ENCODE results near the gene SELE. TPM values are rescaled to one million over a fixed set of nuclear protein-coding genes. Genes with fewer than 3 reads are reported as not detected.
"Not testable (repeated sequence)": the region's sequence is repeated elsewhere in the genome, so short reads cannot be mapped to it uniquely, and the experiment has no call there.

The SELE gene
- total RNA-seq, 2 experiments from 2014 or later = not detected

GRCh38 chr1:169699707-169700106 is 34.2 kb downstream of the SELE start:
- ChIA-PET POLR2A (interaction anchor here (0.7 kb wide), 1 partner anchor 12 kb away, joined by 4 read pairs; no protein-coding TSS in a partner anchor), CTCF (interaction anchor here (0.6 to 3.3 kb wide), 6 partner anchors 9 to 114 kb away, joined by 3 to 13 read pairs (median 8); partner anchors contain the start of gene F5)
- Mint-ChIP-seq H3K9me3 (ENCODE audit: low read depth) (peaks cover 2% of the 10 kb centered on the region), H3K27me3 (no peaks in the 10 kb centered on the region), H3K4me1 (peaks cover 98% of the 10 kb centered on the region), H3K4me3 (peak overlapping the region; percentile 47), H3K27ac (peak overlapping the region; percentile 88), H3K36me3 (ENCODE audit: low read depth) (peaks cover 87% of the 10 kb centered on the region)
- ATAC-seq (no peak), DNase-seq (no peak)
- intact Hi-C loops (cut with DNase I, micrococcal nuclease) = loop anchor here (1.0 to 10.0 kb wide), 3 partner anchors 8 to 1465 kb away; partner anchors contain the start of gene KIFAP3 (in 1 of the 2)

GRCh38 chr1:169698976-169699375 is 34.9 kb downstream of the SELE start:
- Mint-ChIP-seq H3K9me3 (ENCODE audit: low read depth) (peaks cover 2% of the 10 kb centered on the region), H3K27ac (peak overlapping the region; percentile 88), H3K27me3 (no peaks in the 10 kb centered on the region), H3K4me3 (peak overlapping the region; percentile 47), H3K36me3 (ENCODE audit: low read depth) (peaks cover 87% of the 10 kb centered on the region), H3K4me1 (peaks cover 98% of the 10 kb centered on the region)
- peak; percentile 11 for ATAC-seq
- POLR2A ChIA-PET = no interaction called here
- intact Hi-C loops (cut with DNase I, micrococcal nuclease) = loop anchor here (1.0 to 10.0 kb wide), 2 partner anchors 8 to 1464 kb away; no protein-coding TSS in a partner anchor
- CTCF ChIA-PET = interaction anchor here (0.6 to 3.3 kb wide), 9 partner anchors 9 to 113 kb away, joined by 3 to 13 read pairs (median 4); partner anchors contain the start of gene F5
- peak; percentile 34 for DNase-seq

DNA sequence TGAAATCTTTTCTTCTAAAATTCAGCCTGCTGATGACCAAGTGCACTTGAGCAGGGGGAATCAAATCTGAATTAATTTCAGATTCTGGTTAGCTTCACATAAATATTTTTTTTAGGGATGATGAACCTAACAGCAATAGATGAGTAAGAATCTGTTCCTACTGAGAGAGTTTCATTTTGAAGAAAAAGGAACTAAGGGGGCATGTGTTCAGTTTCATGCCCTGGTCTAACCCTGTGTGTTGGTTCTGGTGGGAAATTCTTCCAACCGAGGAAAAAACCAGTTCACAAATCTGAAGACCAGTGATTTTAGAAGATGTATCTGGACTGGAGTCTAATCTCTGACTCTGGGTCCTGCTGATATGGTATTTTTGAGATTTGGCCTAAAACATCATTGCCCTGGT is 36.1 kb downstream of the SELE start:
- intact Hi-C loops (cut with DNase I, micrococcal nuclease) = loop anchor here in 1 of 2 experiments (1.0 to 10.0 kb wide), 2 partner anchors 11 to 1463 kb away; no protein-coding TSS in a partner anchor
- ATAC-seq (peak; percentile 49), DNase-seq (no peak)
- peaks cover 98% of the 10 kb centered on the region for H3K4me1 Mint-ChIP-seq
- no peaks in the 10 kb centered on the region for H3K27me3 Mint-ChIP-seq
- H3K27ac Mint-ChIP-seq = peak overlapping the region; percentile 88
- H3K4me3 Mint-ChIP-seq = peak overlapping the region; percentile 47
- POLR2A ChIA-PET = no interaction called here
- H3K9me3 Mint-ChIP-seq (ENCODE audit: low read depth) = peaks cover 2% of the 10 kb centered on the region
- peaks cover 82% of the 10 kb centered on the region for H3K36me3 Mint-ChIP-seq (ENCODE audit: low read depth)
- CTCF ChIA-PET = no interaction called here

DNA sequence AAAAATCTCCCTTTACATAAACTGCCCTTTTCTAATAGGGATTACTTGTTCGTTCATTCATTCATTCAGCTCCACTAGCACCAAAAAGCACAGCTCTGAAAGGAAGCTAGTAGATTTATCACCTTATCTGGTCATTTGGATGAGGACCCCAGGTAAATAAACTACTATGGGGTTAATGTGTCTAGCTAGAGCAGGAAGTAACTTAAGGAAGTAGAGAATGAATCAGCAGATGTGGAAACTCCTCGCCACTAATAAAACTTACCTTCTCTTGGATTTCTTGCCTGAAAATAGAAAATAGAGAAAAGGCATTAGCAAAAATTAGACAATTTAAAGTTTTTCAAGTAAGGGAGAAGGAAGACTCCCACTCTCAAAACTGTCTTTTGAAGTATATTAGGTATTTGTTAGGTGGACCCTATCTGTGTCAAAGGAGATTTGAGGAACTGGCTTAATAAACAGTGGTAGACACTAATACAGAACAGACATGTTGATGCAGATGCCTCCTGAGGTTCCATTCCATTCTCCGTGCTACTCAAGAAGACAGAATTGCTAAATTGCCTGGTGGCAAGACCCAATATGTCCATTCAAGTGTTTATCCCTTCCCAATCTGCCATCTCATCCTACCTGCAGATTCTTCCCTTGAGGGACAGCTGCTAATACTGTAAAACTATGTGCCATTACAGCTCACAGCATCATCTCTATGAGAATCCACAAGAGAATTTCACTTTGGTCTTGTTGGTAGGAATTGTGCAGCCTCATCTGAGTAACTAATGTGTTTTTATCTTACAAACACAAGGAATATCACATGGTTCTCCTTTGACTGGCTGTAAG is 37.4 kb downstream of the SELE start:
- POLR2A ChIA-PET = interaction anchor here (0.6 kb wide), 1 partner anchor 1194 kb away, joined by 3 read pairs; no protein-coding TSS in a partner anchor

DNA sequence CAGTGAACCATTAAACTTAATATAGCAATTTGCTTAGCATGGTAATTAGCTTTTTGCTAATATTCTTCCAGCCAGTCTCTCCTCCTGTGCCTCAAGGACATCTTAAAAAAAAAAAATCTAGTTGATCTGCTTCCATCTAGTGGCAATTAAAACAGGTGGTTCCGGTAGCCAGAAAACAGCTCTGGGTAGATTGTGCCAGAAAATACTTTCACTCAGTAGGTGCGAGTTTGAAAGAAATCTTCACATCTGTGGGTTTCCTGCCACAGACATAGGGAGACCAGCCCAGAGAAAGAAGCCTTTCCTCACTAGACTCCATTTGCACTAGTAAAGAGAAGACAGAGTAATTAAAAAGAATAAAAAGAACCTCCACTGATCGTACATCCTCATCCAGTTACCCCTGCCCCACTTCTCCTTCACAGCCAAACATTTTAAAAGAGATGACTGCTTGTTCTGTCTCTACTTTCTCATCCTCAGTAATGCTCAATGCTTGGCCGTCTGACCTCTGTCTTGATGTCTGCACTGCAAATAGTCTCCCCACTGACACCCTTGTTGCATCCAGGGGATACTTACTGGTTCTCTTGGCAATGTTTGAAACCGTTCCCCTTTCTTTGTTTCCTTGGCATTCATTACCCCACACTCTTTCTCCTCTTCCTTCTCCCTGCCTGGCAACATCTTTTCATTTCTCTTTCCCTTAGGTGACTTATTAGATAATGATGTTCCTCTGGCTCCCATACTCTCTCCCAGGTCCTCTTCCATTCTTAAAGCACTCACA is 39.4 kb downstream of the SELE start:
- Mint-ChIP-seq H3K4me3 (peak overlapping the region; percentile 39), H3K9me3 (ENCODE audit: low read depth) (peaks cover 2% of the 10 kb centered on the region), H3K27me3 (no peaks in the 10 kb centered on the region), H3K27ac (peak overlapping the region; percentile 95), H3K4me1 (peaks cover 97% of the 10 kb centered on the region), H3K36me3 (ENCODE audit: low read depth) (peaks cover 73% of the 10 kb centered on the region)
- ChIA-PET POLR2A (interaction anchor here (0.6 kb wide), 2 partner anchors 99 to 112 kb away, joined by 4 read pairs; no protein-coding TSS in a partner anchor), CTCF (interaction anchor here (0.7 to 5.2 kb wide), 13 partner anchors 7 to 208 kb away, joined by 3 to 52 read pairs (median 8); partner anchors contain the start of genes F5 and SLC19A2)
- DNase-seq = peak; percentile 52
- intact Hi-C loops (cut with DNase I, micrococcal nuclease) = loop anchor here (1.0 to 10.0 kb wide), 6 partner anchors 17 to 1460 kb away; partner anchors contain the start of genes SLC19A2 (in 2 of the 2), BLZF1 (in 1 of the 2), NME7 (in 1 of the 2) and SCYL3 (in 1 of the 2)
- ATAC-seq = peak; percentile 26

More for the DNA sequence above, 37.4 kb downstream of the SELE start:
- H3K9me3 Mint-ChIP-seq (ENCODE audit: low read depth) = peaks cover 3% of the 10 kb centered on the region
- peaks cover 96% of the 10 kb centered on the region for H3K4me1 Mint-ChIP-seq
- ATAC-seq = no peak
- H3K36me3 Mint-ChIP-seq (ENCODE audit: low read depth) = peaks cover 74% of the 10 kb centered on the region
- intact Hi-C loops (cut with DNase I, micrococcal nuclease) = loop anchor here in 1 of 2 experiments (1.0 to 10.0 kb wide), 2 partner anchors 12 to 1462 kb away; no protein-coding TSS in a partner anchor
- H3K4me3 Mint-ChIP-seq = no peak overlapping the region
- no peak for DNase-seq
- H3K27me3 Mint-ChIP-seq = no peaks in the 10 kb centered on the region
- H3K27ac Mint-ChIP-seq = peak overlapping the region; percentile 85
- CTCF ChIA-PET = interaction anchor here (0.9 to 2.5 kb wide), 9 partner anchors 9 to 196 kb away, joined by 3 to 15 read pairs (median 4); partner anchors contain the start of gene F5

GRCh38 chr1:169692756-169693460 is 41.0 kb downstream of the SELE start:
- CTCF ChIA-PET = interaction anchor here (0.9 to 5.2 kb wide), 13 partner anchors 9 to 207 kb away, joined by 3 to 52 read pairs (median 8); partner anchors contain the start of genes F5 and SLC19A2
- DNase-seq (peak; percentile 63), ATAC-seq (peak; percentile 78)
- peaks cover 93% of the 10 kb centered on the region for H3K4me1 Mint-ChIP-seq
- H3K4me3 Mint-ChIP-seq = peak overlapping the region; percentile 57
- POLR2A ChIA-PET = interaction anchor here (0.5 to 1.8 kb wide), 11 partner anchors 11 to 1345 kb away, joined by 3 to 10 read pairs (median 6); partner anchors contain the start of gene F5
- intact Hi-C loops (cut with DNase I, micrococcal nuclease) = loop anchor here (1.0 to 10.0 kb wide), 11 partner anchors 13 to 1458 kb away; partner anchors contain the start of genes SLC19A2 (in 2 of the 2), BLZF1 (in 1 of the 2), F5 (in 1 of the 2) and NME7 (in 1 of the 2)
- H3K27ac Mint-ChIP-seq = peak overlapping the region; percentile 95
- H3K36me3 Mint-ChIP-seq (ENCODE audit: low read depth) = peaks cover 62% of the 10 kb centered on the region
- peaks cover 2% of the 10 kb centered on the region for H3K9me3 Mint-ChIP-seq (ENCODE audit: low read depth)
- H3K27me3 Mint-ChIP-seq = no peaks in the 10 kb centered on the region

DNA sequence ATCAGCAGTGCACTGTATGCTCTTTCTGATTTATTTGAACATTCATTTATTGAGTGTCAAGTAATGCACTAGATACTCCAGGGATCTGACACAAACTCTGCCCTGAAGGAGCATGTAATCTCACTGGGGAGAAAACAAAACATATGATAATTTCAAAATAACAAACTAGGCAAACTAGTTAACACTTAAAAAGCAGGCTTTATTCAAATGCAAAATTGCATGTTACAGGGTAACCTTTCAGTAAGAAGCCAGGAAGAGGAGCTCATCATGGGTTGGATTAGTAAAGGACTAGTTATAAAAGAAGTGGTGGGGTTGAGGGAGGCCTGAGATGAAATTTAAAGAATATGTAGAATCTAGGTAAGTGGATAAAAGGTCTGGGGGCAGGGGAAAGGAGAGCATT is 43.4 kb downstream of the SELE start:
- Mint-ChIP-seq H3K4me1 (peaks cover 70% of the 10 kb centered on the region), H3K4me3 (no peak overlapping the region), H3K27ac (peak overlapping the region; percentile 96), H3K9me3 (ENCODE audit: low read depth) (peaks cover 2% of the 10 kb centered on the region), H3K27me3 (no peaks in the 10 kb centered on the region), H3K36me3 (ENCODE audit: low read depth) (peaks cover 49% of the 10 kb centered on the region)
- DNase-seq = no peak
- intact Hi-C loops (cut with DNase I, micrococcal nuclease) = loop anchor here (5.0 to 10.0 kb wide), 4 partner anchors 202 to 1456 kb away; partner anchors contain the start of genes SLC19A2 (in 2 of the 2), BLZF1 (in 1 of the 2), NME7 (in 1 of the 2) and SCYL3 (in 1 of the 2)
- CTCF ChIA-PET = interaction anchor here (0.9 to 5.2 kb wide), 7 partner anchors 9 to 88 kb away, joined by 3 to 52 read pairs (median 6); no protein-coding TSS in a partner anchor
- no peak for ATAC-seq
- POLR2A ChIA-PET = no interaction called here

GRCh38 chr1:169689395-169689794 is 44.5 kb downstream of the SELE start:
- H3K4me3 Mint-ChIP-seq = no peak overlapping the region

GRCh38 chr1:169688377-169688776 is 45.5 kb downstream of the SELE start:
- H3K9me3 Mint-ChIP-seq (ENCODE audit: low read depth); CTCF ChIA-PET; H3K27me3 Mint-ChIP-seq; H3K4me3 Mint-ChIP-seq; intact Hi-C loops (cut with DNase I, micrococcal nuclease); DNase-seq; ATAC-seq: not testable (repeated sequence)
- Mint-ChIP-seq H3K36me3 (ENCODE audit: low read depth) (peaks cover 28% of the 10 kb centered on the region), H3K4me1 (peaks cover 49% of the 10 kb centered on the region), H3K27ac (peak overlapping the region; percentile 69)
- POLR2A ChIA-PET = interaction anchor here (0.5 kb wide), 1 partner anchor 14 kb away, joined by 3 read pairs; no protein-coding TSS in a partner anchor

More at GRCh38 chr1:169689395-169689794, 44.5 kb downstream of the SELE start:
- ChIA-PET POLR2A (interaction anchor here (0.6 kb wide), 1 partner anchor 14 kb away, joined by 5 read pairs; no protein-coding TSS in a partner anchor), CTCF (interaction anchor here (0.6 to 5.2 kb wide), 4 partner anchors 8 to 23 kb away, joined by 3 to 52 read pairs (median 4); no protein-coding TSS in a partner anchor)
- H3K4me1 Mint-ChIP-seq = peaks cover 59% of the 10 kb centered on the region
- H3K9me3 Mint-ChIP-seq (ENCODE audit: low read depth) = peaks cover 2% of the 10 kb centered on the region
- H3K36me3 Mint-ChIP-seq (ENCODE audit: low read depth) = peaks cover 38% of the 10 kb centered on the region
- peak overlapping the region; percentile 77 for H3K27ac Mint-ChIP-seq
- DNase-seq = no peak
- H3K27me3 Mint-ChIP-seq = no peaks in the 10 kb centered on the region
- intact Hi-C loops (cut with DNase I, micrococcal nuclease) = no loop called here
- no peak for ATAC-seq

DNA sequence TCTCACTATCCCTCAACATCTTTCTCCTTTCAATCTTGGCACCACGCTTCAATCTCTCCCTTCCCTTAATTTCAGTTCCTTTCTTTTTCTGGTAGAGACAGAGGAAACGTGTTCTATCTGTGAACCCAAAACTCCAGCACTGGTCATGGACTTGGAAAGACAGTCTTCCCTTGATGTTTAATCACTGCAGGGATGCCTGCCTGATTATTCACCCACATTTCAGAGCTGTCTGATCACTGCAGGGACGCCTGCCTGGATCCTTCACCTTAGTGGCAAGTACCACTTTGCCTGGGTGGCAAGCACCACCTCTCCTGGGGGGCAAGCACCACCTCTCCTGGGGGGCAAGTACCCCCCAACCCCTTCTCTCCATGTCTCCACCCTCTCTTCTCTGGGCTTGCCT is 50.2 kb downstream of the SELE start:
- Mint-ChIP-seq H3K27ac (no peak overlapping the region), H3K36me3 (ENCODE audit: low read depth) (no peaks in the 10 kb centered on the region), H3K27me3 (no peaks in the 10 kb centered on the region), H3K9me3 (ENCODE audit: low read depth) (no peaks in the 10 kb centered on the region), H3K4me3 (no peak overlapping the region), H3K4me1 (peaks cover 42% of the 10 kb centered on the region)
- intact Hi-C loops (cut with DNase I, micrococcal nuclease) = no loop called here
- ATAC-seq (no peak), DNase-seq (no peak)
- ChIA-PET POLR2A (no interaction called here), CTCF (interaction anchor here (0.6 to 5.4 kb wide), 6 partner anchors 9 to 100 kb away, joined by 3 to 52 read pairs (median 6); no protein-coding TSS in a partner anchor)
